BJ (cell line): ENCODE results near the gene XPNPEP1. TPM values are rescaled to one million over a fixed set of nuclear protein-coding genes. Genes with fewer than 3 reads are reported as not detected.

Source experiments
- CTCF ChIA-PET: fragments of 350-600 bp; formaldehyde crosslinking; extraction: SDS; loops from one replicate; lab custom pipeline; 2021; ENCODE audit warnings: antibody characterized with exemption, inconsistent platforms; lab: Yijun Ruan, JAX
- POLR2A ChIA-PET: fragments of 300-600 bp; sonication (Branson Sonifier 250); formaldehyde crosslinking; extraction: SDS; loops from one replicate; lab custom pipeline; 2021; ENCODE audit warnings: antibody characterized with exemption; lab: Charles Lee
- DNase-seq: peaks from one replicate; pipeline ENCODE4 v3.0.0-alpha.2; 2011; ENCODE audit warnings: low read depth
- H3K27me3 ChIP-seq: 2 replicates; pipeline ENCODE4 v1.6.0; 2011; ENCODE audit warnings: low read length; ENCODE audit not compliant: control insufficient read depth, insufficient read depth
- H3K36me3 ChIP-seq: 2 replicates; pipeline ENCODE4 v1.5.1; 2011; ENCODE audit warnings: low read length; ENCODE audit not compliant: control insufficient read depth, insufficient read depth
- H3K4me3 ChIP-seq: 2 replicates; pipeline ENCODE4 v1.5.1; 2011; ENCODE audit warnings: low read depth, mild to moderate bottlenecking, control low read depth, low read length
- polyA plus RNA-seq: library from polyadenylated mRNA; depleted of rRNA; stranded (reverse); fragments of >200 nt; gene quantifications from 2 replicates; pipeline ENCODE4 v1.2.3, GENCODE V29; 2011
- TF ChIP-seq, protein P1 (sequence below): IDR thresholded peaks from 2 replicates; pipeline ENCODE4 v1.5.1; 2011; ENCODE audit warnings: low read depth, mild to moderate bottlenecking, control low read depth, inconsistent platforms, low read length, moderate library complexity; ENCODE audit not compliant: insufficient read depth

The XPNPEP1 gene
- polyA plus RNA-seq, 1 experiment: 173 TPM

DNA sequence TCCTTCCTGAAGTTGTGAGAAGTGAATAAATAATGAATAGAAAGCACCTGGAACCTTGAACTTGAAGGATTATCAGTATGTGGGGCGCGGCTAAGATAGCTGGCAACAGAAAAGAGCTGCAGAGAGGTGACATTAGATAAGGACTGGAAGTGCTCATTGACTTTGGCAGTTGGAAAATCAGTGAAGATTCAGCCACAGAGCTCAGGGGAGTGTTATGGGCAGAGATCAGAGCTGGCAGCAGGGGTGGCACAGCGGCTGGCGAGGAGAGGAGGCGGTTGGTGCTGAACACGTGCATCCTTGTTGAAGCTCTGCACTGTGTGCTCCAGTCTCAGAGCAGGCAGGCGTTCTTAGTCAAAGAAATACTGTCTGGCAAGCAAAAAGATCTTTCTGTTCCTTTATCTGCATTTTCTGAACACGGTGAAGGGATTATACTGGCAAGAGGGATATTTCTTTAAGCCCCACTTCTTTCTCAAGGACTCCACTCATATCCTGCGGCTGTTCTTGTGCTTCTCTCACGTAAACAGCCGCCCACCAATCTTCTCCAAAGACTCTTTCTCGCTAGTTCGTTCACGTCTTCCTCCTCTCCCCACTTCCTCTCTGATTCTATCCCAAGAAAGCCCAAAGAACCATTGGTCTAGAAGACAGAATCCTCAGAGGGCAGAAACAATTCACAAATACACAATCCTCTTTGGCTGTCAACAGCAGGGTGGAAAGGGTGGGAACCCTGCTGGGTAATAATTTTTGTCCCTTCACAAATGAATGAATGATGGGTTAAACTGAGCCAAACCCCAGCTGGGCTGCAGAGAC lies 45.8 kb upstream of the XPNPEP1 start:
- no peak for DNase-seq
- no peaks in the 10 kb centered on the region for H3K36me3 ChIP-seq
- no peaks in the 10 kb centered on the region for H3K27me3 ChIP-seq
- no peak overlapping the region for H3K4me3 ChIP-seq
- TF ChIP-seq, protein P1, sequence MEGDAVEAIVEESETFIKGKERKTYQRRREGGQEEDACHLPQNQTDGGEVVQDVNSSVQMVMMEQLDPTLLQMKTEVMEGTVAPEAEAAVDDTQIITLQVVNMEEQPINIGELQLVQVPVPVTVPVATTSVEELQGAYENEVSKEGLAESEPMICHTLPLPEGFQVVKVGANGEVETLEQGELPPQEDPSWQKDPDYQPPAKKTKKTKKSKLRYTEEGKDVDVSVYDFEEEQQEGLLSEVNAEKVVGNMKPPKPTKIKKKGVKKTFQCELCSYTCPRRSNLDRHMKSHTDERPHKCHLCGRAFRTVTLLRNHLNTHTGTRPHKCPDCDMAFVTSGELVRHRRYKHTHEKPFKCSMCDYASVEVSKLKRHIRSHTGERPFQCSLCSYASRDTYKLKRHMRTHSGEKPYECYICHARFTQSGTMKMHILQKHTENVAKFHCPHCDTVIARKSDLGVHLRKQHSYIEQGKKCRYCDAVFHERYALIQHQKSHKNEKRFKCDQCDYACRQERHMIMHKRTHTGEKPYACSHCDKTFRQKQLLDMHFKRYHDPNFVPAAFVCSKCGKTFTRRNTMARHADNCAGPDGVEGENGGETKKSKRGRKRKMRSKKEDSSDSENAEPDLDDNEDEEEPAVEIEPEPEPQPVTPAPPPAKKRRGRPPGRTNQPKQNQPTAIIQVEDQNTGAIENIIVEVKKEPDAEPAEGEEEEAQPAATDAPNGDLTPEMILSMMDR: no peak
- POLR2A ChIA-PET: no interaction called here
- CTCF ChIA-PET: interaction anchor here (1.5 to 4.9 kb wide), 3 partner anchors 9 to 85 kb away, joined by 3 to 30 read pairs (median 7); no protein-coding TSS in a partner anchor

DNA sequence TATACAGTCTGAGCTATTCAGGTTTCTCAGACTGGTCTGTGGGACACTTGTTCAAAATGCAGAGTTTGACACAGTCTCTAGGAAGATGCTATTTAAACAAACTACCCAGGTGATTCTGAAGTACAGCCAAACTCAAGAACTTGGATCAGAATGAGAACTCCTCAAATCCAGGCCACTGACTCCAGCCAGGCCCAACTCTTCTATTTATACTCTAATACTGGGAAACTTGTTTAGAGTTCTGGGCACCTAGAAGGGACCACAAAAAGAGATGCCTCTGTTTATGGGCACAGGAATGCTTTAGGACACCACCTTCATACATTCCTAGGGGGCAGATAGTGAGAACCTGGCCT lies 44.4 kb upstream of the XPNPEP1 start:
- H3K27me3 ChIP-seq: no peaks in the 10 kb centered on the region

DNA sequence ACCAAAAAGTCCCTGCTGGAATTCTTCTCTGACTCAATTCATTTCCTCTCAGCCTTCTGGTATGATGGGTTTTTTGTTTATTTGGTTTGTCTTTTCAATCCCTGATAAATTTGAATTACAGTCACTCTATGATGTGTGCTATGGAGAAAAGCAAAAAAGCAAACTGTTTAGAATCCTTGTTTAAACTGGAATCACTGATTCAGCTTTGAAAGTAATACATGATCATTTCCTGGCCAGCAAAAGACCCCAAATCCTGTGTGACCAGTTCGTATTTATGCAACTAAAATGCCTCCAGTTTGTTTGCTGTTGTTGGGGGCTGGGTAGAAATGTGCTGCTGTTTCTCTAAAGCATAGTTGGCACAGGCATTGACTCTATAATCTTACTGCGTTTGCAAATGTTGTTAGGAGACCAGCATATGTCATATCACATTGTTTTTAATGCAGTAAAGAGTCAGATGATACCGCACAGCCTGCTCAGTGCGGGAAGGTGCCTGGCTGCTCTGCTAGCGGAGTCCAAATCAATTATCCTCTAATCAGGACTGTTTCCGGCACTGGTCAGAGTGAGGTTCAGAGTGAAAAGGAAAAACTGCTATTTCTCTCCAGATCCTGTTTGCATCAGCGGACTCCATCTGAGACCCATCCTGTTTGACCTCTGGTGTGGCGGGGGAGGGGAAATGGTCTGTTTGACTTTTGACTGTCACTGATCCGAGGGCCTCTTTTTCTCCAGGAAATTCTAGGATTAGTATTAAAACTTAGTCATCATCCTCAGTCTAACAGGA lies 43.8 kb upstream of the XPNPEP1 start:
- DNase-seq: no peak
- Histone ChIP-seq H3K27me3 (no peaks in the 10 kb centered on the region), H3K36me3 (no peaks in the 10 kb centered on the region), H3K4me3 (no peak overlapping the region)
- TF ChIP-seq, protein P1: no peak
- POLR2A ChIA-PET: no interaction called here
- CTCF ChIA-PET: interaction anchor here (0.8 to 4.9 kb wide), 2 partner anchors 11 to 65 kb away, joined by 3 to 30 read pairs; no protein-coding TSS in a partner anchor

More for the DNA sequence above, 44.4 kb upstream of the XPNPEP1 start:
- TF ChIP-seq, protein P1: no peak
- ChIA-PET CTCF (interaction anchor here (0.8 to 4.9 kb wide), 2 partner anchors 11 to 65 kb away, joined by 3 to 30 read pairs; no protein-coding TSS in a partner anchor), POLR2A (no interaction called here)
- DNase-seq: no peak
- H3K4me3 ChIP-seq: no peak overlapping the region
- no peaks in the 10 kb centered on the region for H3K36me3 ChIP-seq

DNA sequence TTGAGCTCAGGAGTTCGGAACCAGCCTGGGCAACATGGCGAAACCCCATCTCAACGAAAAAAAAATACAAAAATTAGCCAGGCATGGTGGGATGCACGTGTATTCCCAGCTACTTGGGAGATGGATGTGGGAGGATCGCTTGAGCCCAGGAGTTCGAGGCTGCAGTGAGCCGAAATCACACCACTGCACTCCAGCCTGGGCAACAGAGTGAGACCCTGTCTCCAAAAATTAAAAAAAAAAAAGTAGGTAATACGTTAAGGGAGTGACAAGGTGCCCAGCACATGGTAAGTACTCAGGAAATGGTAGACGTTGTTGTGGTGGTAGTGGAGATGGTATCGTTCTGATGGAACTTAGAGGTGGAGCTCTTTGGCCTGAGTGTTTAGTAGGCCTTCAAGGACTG lies 41.0 kb upstream of the XPNPEP1 start:
- TF ChIP-seq, protein P1: no peak
- no peak for DNase-seq
- no peaks in the 10 kb centered on the region for H3K36me3 ChIP-seq
- ChIA-PET CTCF (interaction anchor here (0.6 to 2.5 kb wide), 4 partner anchors 13 to 154 kb away, joined by 4 to 7 read pairs (median 5); no protein-coding TSS in a partner anchor), POLR2A (no interaction called here)
- H3K27me3 ChIP-seq: no peaks in the 10 kb centered on the region
- H3K4me3 ChIP-seq: no peak overlapping the region

DNA sequence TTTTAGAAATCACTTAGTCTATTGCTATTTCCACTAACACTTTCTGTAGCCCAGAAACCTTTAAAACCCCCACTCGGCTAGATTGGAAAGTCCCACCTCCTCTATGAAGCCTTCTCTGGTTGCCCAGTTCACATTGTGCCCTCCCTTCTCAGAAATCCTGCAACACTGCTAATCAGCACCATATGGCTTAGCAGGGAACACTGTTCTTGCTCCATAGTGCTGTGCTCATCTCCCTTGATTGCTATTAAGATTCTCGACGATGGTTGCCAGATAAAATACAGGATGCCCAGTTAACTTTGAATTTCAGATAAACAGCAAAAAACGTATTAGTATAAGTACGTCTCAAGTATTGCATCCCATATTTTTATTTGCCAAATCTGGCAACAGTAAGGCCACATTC lies 40.1 kb upstream of the XPNPEP1 start:
- ChIA-PET POLR2A (no interaction called here), CTCF (interaction anchor here (1.3 kb wide), 1 partner anchor 14 kb away, joined by 4 read pairs; no protein-coding TSS in a partner anchor)
- Histone ChIP-seq H3K4me3 (no peak overlapping the region), H3K27me3 (no peaks in the 10 kb centered on the region), H3K36me3 (no peaks in the 10 kb centered on the region)
- TF ChIP-seq, protein P1: no peak
- DNase-seq: no peak
